Esophagus muscularis mucosa (tissue), 4 donors: ENCODE measurements around the gene CAND1. TPM values are rescaled to one million over a fixed set of nuclear protein-coding genes. Genes with fewer than 3 reads are reported as not detected.

Source experiments
- DNase-seq: peaks from one replicate; pipeline ENCODE4 v3.0.0-alpha.2; 2017; ENCODE audit errors: extremely low spot score
- H3K27ac ChIP-seq, 4 donors: fragments of 200-600 bp; sonication (generic); replicated peaks in 1 of 4; 1 replicate in 3 of 4; 2 replicates in 1 of 4; pipeline ENCODE4 v1.5.1; 2016 to 2019; ENCODE audit warnings: mild to moderate bottlenecking in 1 of 4
- H3K27me3 ChIP-seq, 4 donors: fragments of 200-600 bp; sonication (generic); one replicate each; pipeline versions ENCODE4 v1.5.1 to v1.6.0; 2016 to 2019
- H3K36me3 ChIP-seq, 4 donors: fragments of 200-600 bp; sonication (generic); one replicate each; pipeline ENCODE4 v1.5.1; 2016 to 2019
- H3K4me1 ChIP-seq, 4 donors: fragments of 200-600 bp; sonication (generic); one replicate each; pipeline ENCODE4 v1.5.1; 2016 to 2019
- H3K4me3 ChIP-seq, 4 donors: fragments of 200-600 bp; sonication (generic); 1 replicate in 2 of 4; 2 replicates in 2 of 4; pipeline ENCODE4 v1.5.1; 2016 to 2019; ENCODE audit warnings: mild to moderate bottlenecking in 4 of 4, moderate library complexity in 1 of 4
- H3K9me3 ChIP-seq, 4 donors: fragments of 200-600 bp; sonication (generic); 1 replicate in 3 of 4; 2 replicates in 1 of 4; pipeline ENCODE4 v1.5.1; 2016 to 2019
- CTCF ChIP-seq, 3 experiments: fragments of 200-600 bp in 2 of 3; fragments of 450-650 bp in 1 of 3; sonication (generic) in 2 of 3; IDR thresholded peaks; one replicate each; pipeline ENCODE4 v1.5.1; 2017 to 2019; ENCODE audit warnings: antibody characterized with exemption in 3 of 3, mild to moderate bottlenecking in 2 of 3, moderate library complexity in 1 of 3
- EP300 ChIP-seq: sonication (generic); formaldehyde crosslinking; IDR thresholded peaks from one replicate; pipeline ENCODE4 v1.6.1; 2017; ENCODE audit warnings: antibody characterized with exemption
- POLR2A ChIP-seq: fragments of 450-650 bp; IDR thresholded peaks from one replicate; pipeline ENCODE4 v1.6.1; 2017; ENCODE audit warnings: antibody characterized with exemption, moderate library complexity, mild to moderate bottlenecking, low read depth
- POLR2AphosphoS5 ChIP-seq, 2 donors: sonication (generic); formaldehyde crosslinking; IDR thresholded peaks; one replicate each; pipeline ENCODE4 v1.6.1; 2017; ENCODE audit warnings: antibody characterized with exemption in 2 of 2
- WGBS: methylation state at CpG from one replicate; pipeline ENCODE4 v1.1.5; 2018; 5-methylcytosine and 5-hydroxymethylcytosine counted together
- intact Hi-C: fragments of 100-400 bp; cut with DNase I; formaldehyde crosslinking; loops from one replicate; pipeline ENCODE4 v1.15.1; 2023
- total RNA-seq, 4 donors: library from RNA; depleted of rRNA; stranded (reverse); fragments of >200 nt; gene quantifications; one replicate each; pipeline versions ENCODE4 v1.1.0 to v1.2.1, GENCODE V29; 2016

Gene CAND1
- total RNA-seq: 10 to 100 TPM; 56.8 to 85.3 (median 75.7) TPM

GRCh38 chr12:67268896-67269632 is at the start of gene CAND1:
Gene CAND1 (plus strand): TSS chr12:67269358. CDS start chr12:67269718, 360 bp downstream.
- under 1% methylated on average over 42 of the region's 61 CpGs for WGBS
- Histone ChIP-seq H3K36me3 (no peaks in the 10 kb centered on the region), H3K9me3 (no peaks in the 10 kb centered on the region), H3K4me1 (peaks cover 34 to 51% (median 44%) of the 10 kb centered on the region in 4 donors), H3K27ac (peak within 1 kb of the TSS; percentile 95 to 99 (median 97)), H3K27me3 (no peaks in the 10 kb centered on the region), H3K4me3 (peak within 1 kb of the TSS; percentile 76 to 95 (median 84))
- TF ChIP-seq POLR2A (peak; percentile 65), POLR2AphosphoS5 (IDR thresholded peaks at IDR 0.05) (peak; percentile 91 to 93), EP300 (no peak), CTCF (IDR thresholded peaks at IDR 0.05) (peak in 1 of 3 experiments; percentile 14)
- intact Hi-C loops: no loop called here
- DNase-seq: peak; percentile 100

- 42% methylated on average over 4 of the region's 4 CpGs for WGBS
- Histone ChIP-seq H3K27ac (peak overlapping the region in 2 of 4 donors; percentile 12 to 16), H3K4me1 (peaks cover 0 to 19% (median 5%) of the 10 kb centered on the region in 4 donors), H3K36me3 (no peaks in the 10 kb centered on the region), H3K9me3 (no peaks in the 10 kb centered on the region), H3K4me3 (no peak overlapping the region), H3K27me3 (no peaks in the 10 kb centered on the region)
- intact Hi-C loops: loop anchor here (5.0 kb wide), 1 partner anchor 58 kb away; no protein-coding TSS in a partner anchor
- TF ChIP-seq CTCF (IDR thresholded peaks at IDR 0.05) (peak; percentile 18 to 43 (median 25)), EP300 (no peak)
- DNase-seq: no peak
Measured at GRCh38 chr12:67220065-67220464, 49.1 kb upstream of the CAND1 start.

- H3K4me1 ChIP-seq: peaks cover 0 to 25% (median 5%) of the 10 kb centered on the region in 4 donors
- no peaks in the 10 kb centered on the region for H3K27me3 ChIP-seq
- H3K4me3 ChIP-seq: no peak overlapping the region
- intact Hi-C loops: loop anchor here (5.0 kb wide), 1 partner anchor 60 kb away; no protein-coding TSS in a partner anchor
- no peak for DNase-seq
- WGBS: 43% methylated on average over 4 of the region's 4 CpGs
- peak in 1 of 3 experiments; percentile 51 for TF ChIP-seq CTCF (IDR thresholded peaks at IDR 0.05)
- no peak for TF ChIP-seq POLR2AphosphoS5 (IDR thresholded peaks at IDR 0.05)
- no peaks in the 10 kb centered on the region for H3K36me3 ChIP-seq
- H3K9me3 ChIP-seq: peaks cover 0 to 3% (median 0%) of the 10 kb centered on the region in 4 donors
- no peak overlapping the region for H3K27ac ChIP-seq
Measured at GRCh38 chr12:67222302-67222701, 46.9 kb upstream of the CAND1 start.

GRCh38 chr12:67223225-67223624 is 45.9 kb upstream of the CAND1 start:
- H3K27me3 ChIP-seq: no peaks in the 10 kb centered on the region
- WGBS: 83% methylated on average over 3 of the region's 3 CpGs
- intact Hi-C loops: loop anchor here (5.0 kb wide), 1 partner anchor 61 kb away; no protein-coding TSS in a partner anchor
- no peaks in the 10 kb centered on the region for H3K36me3 ChIP-seq
- peaks cover 0 to 4% (median 0%) of the 10 kb centered on the region in 4 donors for H3K9me3 ChIP-seq
- DNase-seq: no peak
- no peak overlapping the region for H3K4me3 ChIP-seq
- H3K27ac ChIP-seq: no peak overlapping the region
- H3K4me1 ChIP-seq: peaks cover 0 to 20% (median 5%) of the 10 kb centered on the region in 4 donors
- no peak for TF ChIP-seq CTCF (IDR thresholded peaks at IDR 0.05)
- no peak for TF ChIP-seq POLR2AphosphoS5 (IDR thresholded peaks at IDR 0.05)
